Tibial nerve (tissue), 4 donors: ENCODE results near the gene FHL3. TPM values are rescaled to one million over a fixed set of nuclear protein-coding genes. Genes with fewer than 3 reads are reported as not detected.

Experiments used
- DNase-seq, 2 donors: peaks; one replicate each; pipeline ENCODE4 v3.0.0-alpha.2; 2019; ENCODE audit warnings: low spot score in 2 of 2
- H3K27ac ChIP-seq, 4 donors: fragments of 200-600 bp; sonication (generic) in 3 of 4; one replicate each; pipeline ENCODE4 v1.5.1; 2017 to 2019; ENCODE audit warnings: mild to moderate bottlenecking in 1 of 4
- H3K27me3 ChIP-seq, 2 donors: fragments of 200-600 bp; sonication (generic) in 1 of 2; one replicate each; pipeline versions ENCODE4 v1.5.1 to v1.6.0; 2017 to 2019
- H3K36me3 ChIP-seq, 3 donors: fragments of 200-600 bp; sonication (generic); one replicate each; pipeline ENCODE4 v1.5.1; 2018 to 2019
- H3K4me1 ChIP-seq, 4 donors: fragments of 200-600 bp; sonication (generic) in 3 of 4; one replicate each; pipeline ENCODE4 v1.5.1; 2017 to 2019
- H3K4me3 ChIP-seq, 4 donors: fragments of 200-600 bp; sonication (generic) in 3 of 4; one replicate each; pipeline ENCODE4 v1.5.1; 2017 to 2019; ENCODE audit warnings: mild to moderate bottlenecking in 1 of 4, moderate library complexity in 1 of 4
- H3K9me3 ChIP-seq, 4 donors: fragments of 200-600 bp; sonication (generic) in 3 of 4; one replicate each; pipeline ENCODE4 v1.5.1; 2017 to 2019
- EP300 ChIP-seq, 2 donors: sonication (generic); formaldehyde crosslinking; IDR thresholded peaks; one replicate each; pipeline ENCODE4 v1.6.1; 2017; ENCODE audit warnings: antibody characterized with exemption in 2 of 2, mild to moderate bottlenecking in 1 of 2
- POLR2A ChIP-seq, 2 donors: fragments of 450-650 bp; IDR thresholded peaks; one replicate each; pipeline ENCODE4 v1.6.1; 2017; ENCODE audit warnings: antibody characterized with exemption in 2 of 2, mild to moderate bottlenecking in 2 of 2, moderate library complexity in 2 of 2
- WGBS, 2 donors: methylation state at CpG; one replicate each; pipeline ENCODE4 v1.1.5; 2018; 5-methylcytosine and 5-hydroxymethylcytosine counted together
- small RNA-seq: library from RNA; depleted of rRNA; stranded (forward); fragments of <200 nt; gene quantifications from one replicate; pipeline ENCODE3, GENCODE V24; 2016
- total RNA-seq, 4 donors: library from RNA; depleted of rRNA; stranded (reverse); fragments of >200 nt; gene quantifications; one replicate each; pipeline ENCODE4 v1.1.0, GENCODE V29; 2016
- TF ChIP-seq, protein P1 (sequence below), 5 experiments: fragments of 200-600 bp in 3 of 5; fragments of 450-650 bp in 2 of 5; sonication (generic) in 3 of 5; IDR thresholded peaks; one replicate each; pipeline ENCODE4 v1.5.1; 2016 to 2019; ENCODE audit warnings: antibody characterized with exemption in 5 of 5, mild to moderate bottlenecking in 3 of 5, moderate library complexity in 2 of 5

Gene FHL3
- total RNA-seq, 4 donors from 2014 or later = 25.1 to 32.7 (median 26.6) TPM

DNA sequence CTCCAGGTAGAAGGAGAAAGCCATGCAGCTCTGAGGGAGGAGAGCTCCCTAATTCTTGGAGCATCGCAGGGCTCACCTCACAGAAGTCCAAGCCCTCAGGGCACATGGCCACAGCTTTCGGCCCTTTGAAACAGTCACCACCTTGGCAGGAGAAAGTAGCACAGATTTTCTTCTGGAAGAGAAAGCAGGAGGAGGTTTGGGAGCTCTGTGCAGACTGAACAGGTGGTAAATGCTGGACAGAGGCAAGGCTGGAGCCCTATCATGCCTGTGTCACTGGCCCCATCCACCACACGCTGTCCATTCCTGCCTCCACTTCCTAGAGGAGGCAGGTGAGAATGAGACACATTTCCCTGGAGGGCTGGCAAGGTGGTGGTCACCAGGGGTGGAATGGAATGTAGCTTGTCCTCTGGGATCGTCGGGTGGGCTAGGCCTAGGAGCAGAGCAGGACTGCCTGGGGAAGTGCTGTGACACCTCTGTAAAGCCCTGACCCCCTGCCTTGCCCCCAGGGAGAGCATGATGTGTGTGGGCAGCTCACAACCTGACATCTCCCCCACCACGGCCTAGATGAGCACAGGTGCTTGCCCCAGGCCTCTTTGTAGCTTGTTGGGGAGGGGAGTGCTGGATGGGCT is 55.7 kb downstream of the FHL3 start:
- no peak for TF ChIP-seq EP300 (IDR thresholded peaks at IDR 0.05)
- TF ChIP-seq, protein P1, sequence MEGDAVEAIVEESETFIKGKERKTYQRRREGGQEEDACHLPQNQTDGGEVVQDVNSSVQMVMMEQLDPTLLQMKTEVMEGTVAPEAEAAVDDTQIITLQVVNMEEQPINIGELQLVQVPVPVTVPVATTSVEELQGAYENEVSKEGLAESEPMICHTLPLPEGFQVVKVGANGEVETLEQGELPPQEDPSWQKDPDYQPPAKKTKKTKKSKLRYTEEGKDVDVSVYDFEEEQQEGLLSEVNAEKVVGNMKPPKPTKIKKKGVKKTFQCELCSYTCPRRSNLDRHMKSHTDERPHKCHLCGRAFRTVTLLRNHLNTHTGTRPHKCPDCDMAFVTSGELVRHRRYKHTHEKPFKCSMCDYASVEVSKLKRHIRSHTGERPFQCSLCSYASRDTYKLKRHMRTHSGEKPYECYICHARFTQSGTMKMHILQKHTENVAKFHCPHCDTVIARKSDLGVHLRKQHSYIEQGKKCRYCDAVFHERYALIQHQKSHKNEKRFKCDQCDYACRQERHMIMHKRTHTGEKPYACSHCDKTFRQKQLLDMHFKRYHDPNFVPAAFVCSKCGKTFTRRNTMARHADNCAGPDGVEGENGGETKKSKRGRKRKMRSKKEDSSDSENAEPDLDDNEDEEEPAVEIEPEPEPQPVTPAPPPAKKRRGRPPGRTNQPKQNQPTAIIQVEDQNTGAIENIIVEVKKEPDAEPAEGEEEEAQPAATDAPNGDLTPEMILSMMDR (IDR thresholded peaks at IDR 0.05) = no peak
- TF ChIP-seq POLR2A (IDR thresholded peaks at IDR 0.05) = no peak
- DNase-seq = no peak
- Histone ChIP-seq H3K27ac (no peak overlapping the region), H3K4me1 (peaks cover 0 to 21% (median 10%) of the 10 kb centered on the region in 4 donors), H3K36me3 (peaks cover 0 to 5% (median 0%) of the 10 kb centered on the region in 3 donors), H3K27me3 (no peaks in the 10 kb centered on the region), H3K4me3 (no peak overlapping the region), H3K9me3 (no peaks in the 10 kb centered on the region)
- 45 to 76% methylated on average over 5 to 6 of the region's 6 CpGs for WGBS, 2 donors

DNA sequence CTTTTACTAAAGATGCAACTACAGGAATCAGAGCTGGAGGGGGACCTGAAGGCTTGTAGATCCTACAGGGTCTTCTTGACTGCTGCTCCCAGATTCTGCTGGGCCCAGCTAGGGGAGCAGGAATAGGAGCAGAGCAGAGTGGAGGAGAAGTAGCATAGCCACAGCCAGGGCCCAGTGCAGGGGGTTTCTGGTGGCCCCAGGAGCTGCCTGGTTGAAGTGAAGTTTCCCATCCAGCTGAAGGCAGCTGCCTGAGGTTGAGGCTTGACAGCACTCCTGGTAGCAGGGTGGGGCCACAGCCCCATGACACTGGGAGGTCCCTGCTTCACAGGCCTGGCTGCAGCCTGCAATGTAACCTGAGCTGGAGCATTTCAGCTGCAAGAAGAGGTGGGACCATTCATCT is 56.5 kb downstream of the FHL3 start:
- Histone ChIP-seq H3K4me3 (no peak overlapping the region), H3K27ac (no peak overlapping the region), H3K27me3 (no peaks in the 10 kb centered on the region), H3K9me3 (no peaks in the 10 kb centered on the region), H3K4me1 (peaks cover 0 to 26% (median 10%) of the 10 kb centered on the region in 4 donors), H3K36me3 (peaks cover 0 to 13% (median 0%) of the 10 kb centered on the region in 3 donors)
- DNase-seq = no peak
- TF ChIP-seq POLR2A (IDR thresholded peaks at IDR 0.05) (no peak), EP300 (IDR thresholded peaks at IDR 0.05) (no peak)
- TF ChIP-seq, protein P1 (IDR thresholded peaks at IDR 0.05) = no peak

DNA sequence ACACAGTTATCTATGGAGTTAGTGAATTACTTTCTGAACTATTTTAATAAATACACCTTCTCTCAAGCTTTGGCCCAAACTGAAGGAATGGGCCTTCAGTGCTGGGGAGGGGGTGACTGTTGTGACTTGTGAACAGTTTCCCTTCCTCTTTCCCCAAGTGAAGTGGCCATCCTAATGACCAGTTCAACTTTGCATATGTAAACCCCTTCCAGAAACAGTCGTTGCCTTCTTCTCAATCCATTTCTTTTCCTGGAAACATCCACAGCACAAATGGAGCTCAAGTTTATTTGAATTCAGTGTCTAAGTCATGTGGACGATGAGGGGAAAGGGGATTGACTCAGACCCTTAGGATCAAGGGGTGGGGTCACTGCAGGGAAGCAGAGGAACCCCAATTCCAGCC is 57.1 kb downstream of the FHL3 start:
- Histone ChIP-seq H3K27me3 (no peaks in the 10 kb centered on the region), H3K4me3 (no peak overlapping the region), H3K36me3 (peaks cover 0 to 20% (median 0%) of the 10 kb centered on the region in 3 donors), H3K4me1 (peaks cover 0 to 26% (median 10%) of the 10 kb centered on the region in 4 donors), H3K27ac (no peak overlapping the region), H3K9me3 (no peaks in the 10 kb centered on the region)
- no peak for DNase-seq
- 28 to 48% methylated on average over 2 of the region's 2 CpGs for WGBS, 2 donors
- TF ChIP-seq, protein P1 (IDR thresholded peaks at IDR 0.05) = no peak
- TF ChIP-seq POLR2A (IDR thresholded peaks at IDR 0.05) = no peak
- no peak for TF ChIP-seq EP300 (IDR thresholded peaks at IDR 0.05)

DNA sequence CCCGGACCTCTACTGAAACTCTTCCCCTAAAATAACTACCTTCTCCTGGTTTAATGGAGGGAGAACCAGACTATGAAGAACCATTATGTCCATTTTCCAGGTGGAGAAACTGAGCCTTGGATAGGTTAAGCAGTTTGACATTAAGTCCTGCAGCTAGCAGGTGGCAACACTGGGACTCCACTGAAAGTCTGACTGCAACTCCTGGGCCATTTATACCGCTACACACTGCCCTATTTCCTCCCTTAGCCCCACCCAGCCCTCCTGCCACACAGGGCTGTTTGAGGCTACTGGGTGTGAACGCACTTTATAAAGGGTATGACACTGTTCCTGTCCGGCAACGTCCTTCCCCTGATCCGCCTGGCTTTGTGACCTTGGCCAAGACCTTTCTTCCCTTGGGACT is 58.0 kb downstream of the FHL3 start:
- WGBS, 2 donors = 35 to 57% methylated on average over 6 of the region's 6 CpGs
- H3K27ac ChIP-seq = peak overlapping the region; percentile 79 to 95 (median 92)
- TF ChIP-seq EP300 (IDR thresholded peaks at IDR 0.05) = no peak
- TF ChIP-seq, protein P1 (IDR thresholded peaks at IDR 0.05) = no peak
- TF ChIP-seq POLR2A (IDR thresholded peaks at IDR 0.05) = no peak

More for the DNA sequence above, 58.0 kb downstream of the FHL3 start:
- H3K9me3 ChIP-seq = no peaks in the 10 kb centered on the region
- H3K27me3 ChIP-seq = no peaks in the 10 kb centered on the region
- peaks cover 0 to 26% (median 10%) of the 10 kb centered on the region in 4 donors for H3K4me1 ChIP-seq
- H3K4me3 ChIP-seq = peak overlapping the region; percentile 66 to 96 (median 86)
- H3K36me3 ChIP-seq = peaks cover 0 to 28% (median 0%) of the 10 kb centered on the region in 3 donors
- no peak for DNase-seq

Small RNA genes within 50 kb of the gene (small RNA-seq; reads per million reads assigned to genes)
- gene RF00017 = not detected
- gene RNU6-510P = not detected

Other genes starting within 250 kb of the FHL3 start
- under 1 TPM in 3 of 4 donors, not detected in 1; under 0.01 to 0.30 (median 0.21) TPM for gene EPHA10, start 240.4 kb downstream of the FHL3 start, total RNA-seq
- gene MANEAL, start 211.7 kb downstream of the FHL3 start, total RNA-seq = 1 to 10 TPM in 3 of 4 donors, under 1 TPM in 1; 0.44 to 1.8 (median 1.7) TPM
- gene C1orf122, start 197.7 kb downstream of the FHL3 start, total RNA-seq = 100 to 1,000 TPM in 1 of 4 donors, 10 to 100 TPM in 3; 80.6 to 132 (median 92.7) TPM
- 10 to 100 TPM in 2 of 4 donors, 1 to 10 TPM in 2; 8.1 to 13.8 (median 10.8) TPM for gene YRDC, start 197.3 kb downstream of the FHL3 start, total RNA-seq
- 1 to 10 TPM; 6.1 to 9.0 (median 7.8) TPM for gene MTF1, start 145.9 kb downstream of the FHL3 start, total RNA-seq
- 10 to 100 TPM; 39.1 to 52.5 (median 49.0) TPM for gene INPP5B, start 58.5 kb downstream of the FHL3 start, total RNA-seq
- 10 to 100 TPM; 51.0 to 67.8 (median 62.8) TPM for gene SF3A3, start 15.5 kb downstream of the FHL3 start, total RNA-seq
- 10 to 100 TPM; 16.5 to 36.8 (median 25.7) TPM for gene UTP11, start 7.2 kb upstream of the FHL3 start, total RNA-seq
- gene POU3F1, start 41.3 kb upstream of the FHL3 start, total RNA-seq = 10 to 100 TPM; 11.6 to 53.4 (median 24.8) TPM